MCF 10A (cell line): Measurements from ENCODE around the gene RPS5. TPM values are rescaled to one million over a fixed set of nuclear protein-coding genes. Genes with fewer than 3 reads are reported as not detected.
"Not testable (repeated sequence)": the region's sequence is repeated elsewhere in the genome, so short reads cannot be mapped to it uniquely, and the experiment has no call there.

Source experiments
- BruUV-seq: library from RNA; stranded (reverse); fragments of 400-500 nt; replicated peaks from 2 replicates; lab custom pipeline; 2021; lab: Mats Ljungman, UMichigan
- CTCF ChIA-PET: fragments of 300-600 bp; sonication (Branson Sonifier 250); formaldehyde crosslinking; extraction: SDS; loops from one replicate; lab custom pipeline; 2021; ENCODE audit warnings: antibody characterized with exemption, inconsistent platforms; lab: Yijun Ruan, JAX
- POLR2A ChIA-PET: fragments of 300-600, 350-650 bp; sonication (Branson Sonifier 250); formaldehyde crosslinking; extraction: SDS; loops from one replicate; lab custom pipeline; 2020; ENCODE audit warnings: antibody characterized with exemption, inconsistent platforms; lab: Yijun Ruan, JAX
- DNase-seq: peaks from one replicate; pipeline ENCODE4 v3.0.0-alpha.2; 2018; ENCODE audit not compliant: unreplicated experiment
- H3K27ac Mint-ChIP-seq: one replicate; pipeline ENCODE4 v1.8.0; 2022; ENCODE audit warnings: mild to moderate bottlenecking, low read depth, mixed read lengths; ENCODE audit not compliant: unreplicated experiment
- H3K27me3 Mint-ChIP-seq: one replicate; pipeline ENCODE4 v1.8.0; 2022; ENCODE audit warnings: mixed read lengths; ENCODE audit not compliant: insufficient read depth, unreplicated experiment
- H3K36me3 Mint-ChIP-seq: one replicate; pipeline ENCODE4 v1.8.0; 2022; ENCODE audit warnings: mild to moderate bottlenecking, moderate library complexity, mixed read lengths; ENCODE audit not compliant: insufficient read depth, unreplicated experiment
- H3K4me1 Mint-ChIP-seq: one replicate; pipeline ENCODE4 v1.8.0; 2022; ENCODE audit warnings: mixed read lengths; ENCODE audit not compliant: insufficient read depth, unreplicated experiment
- H3K4me3 Mint-ChIP-seq: one replicate; pipeline ENCODE4 v1.8.0; 2022; ENCODE audit warnings: mild to moderate bottlenecking, moderate library complexity, mixed read lengths; ENCODE audit not compliant: unreplicated experiment
- H3K9me3 Mint-ChIP-seq: one replicate; pipeline ENCODE4 v1.8.0; 2022; ENCODE audit warnings: mixed read lengths; ENCODE audit not compliant: unreplicated experiment
- intact Hi-C: fragments of 100-400 bp; cut with micrococcal nuclease; formaldehyde crosslinking; loops from 2 replicates; pipeline ENCODE4 v1.14.1; 2022
- total RNA-seq: library from RNA; stranded (reverse); gene quantifications from 2 replicates; pipeline ENCODE4 v1.2.3, GENCODE V29; 2022
- TF ChIP-seq, protein P1 (sequence below): fragments of 200-600 bp; IDR thresholded peaks from one replicate; pipeline ENCODE4 v1.8.0; 2022; ENCODE audit warnings: antibody characterized with exemption, mild to moderate bottlenecking; ENCODE audit not compliant: unreplicated experiment

RPS5 gene
- total RNA-seq, 1 experiment from 2014 or later: 1,779 TPM

DNA sequence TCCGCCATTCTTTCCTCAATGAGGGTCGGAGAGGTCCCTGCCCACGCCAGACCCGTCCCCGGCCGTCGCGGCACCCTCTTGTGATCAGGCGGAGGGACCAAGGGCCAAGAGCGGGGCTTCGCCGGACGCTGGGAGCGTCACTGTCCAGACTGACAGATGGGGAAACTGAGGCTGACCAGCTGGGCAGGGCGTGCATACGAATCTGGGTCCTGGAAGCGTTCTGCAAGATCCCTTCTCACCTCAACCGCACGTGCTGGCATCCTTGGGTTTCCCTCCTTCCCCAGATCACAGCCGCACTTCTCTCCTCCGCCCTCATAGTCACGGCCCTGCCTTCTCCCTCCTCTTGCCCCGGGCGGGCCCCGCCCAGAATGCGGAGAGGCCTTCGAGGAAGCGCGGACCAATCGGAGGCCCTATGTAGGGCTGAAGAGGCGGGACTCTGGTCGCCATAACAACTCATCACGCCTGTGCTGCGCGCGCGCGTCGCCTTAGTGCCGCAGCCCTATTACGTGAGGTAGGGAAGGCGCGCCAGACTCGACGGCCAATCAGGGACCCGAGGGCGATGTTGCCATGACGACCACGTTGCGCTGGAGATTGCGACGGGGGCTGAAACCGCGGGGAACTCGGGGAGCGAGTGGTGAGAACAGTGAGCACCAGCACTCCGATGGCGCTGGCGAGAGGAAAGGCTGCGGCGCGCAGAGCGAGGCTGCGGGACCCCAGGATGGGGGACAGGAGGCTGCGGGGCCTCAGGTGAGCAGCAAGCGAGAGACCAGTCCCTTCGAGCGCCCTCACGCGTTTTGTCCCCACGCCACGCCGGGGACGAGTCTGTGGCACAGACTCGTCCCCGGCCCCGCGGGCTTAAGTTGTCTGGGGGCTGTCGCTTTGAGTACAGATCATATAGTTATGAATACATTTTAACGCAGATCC is 14.1 kb downstream of the RPS5 start:
- peak overlapping the region; percentile 92 for H3K4me3 Mint-ChIP-seq
- no TSS peak for BruUV-seq
- POLR2A ChIA-PET: interaction anchor here (0.6 to 4.7 kb wide), 5 partner anchors 13 to 52 kb away, joined by 3 to 22 read pairs (median 4); partner anchors contain the start of genes RPS5, ZNF324B and ZNF497
- TF ChIP-seq, protein P1, sequence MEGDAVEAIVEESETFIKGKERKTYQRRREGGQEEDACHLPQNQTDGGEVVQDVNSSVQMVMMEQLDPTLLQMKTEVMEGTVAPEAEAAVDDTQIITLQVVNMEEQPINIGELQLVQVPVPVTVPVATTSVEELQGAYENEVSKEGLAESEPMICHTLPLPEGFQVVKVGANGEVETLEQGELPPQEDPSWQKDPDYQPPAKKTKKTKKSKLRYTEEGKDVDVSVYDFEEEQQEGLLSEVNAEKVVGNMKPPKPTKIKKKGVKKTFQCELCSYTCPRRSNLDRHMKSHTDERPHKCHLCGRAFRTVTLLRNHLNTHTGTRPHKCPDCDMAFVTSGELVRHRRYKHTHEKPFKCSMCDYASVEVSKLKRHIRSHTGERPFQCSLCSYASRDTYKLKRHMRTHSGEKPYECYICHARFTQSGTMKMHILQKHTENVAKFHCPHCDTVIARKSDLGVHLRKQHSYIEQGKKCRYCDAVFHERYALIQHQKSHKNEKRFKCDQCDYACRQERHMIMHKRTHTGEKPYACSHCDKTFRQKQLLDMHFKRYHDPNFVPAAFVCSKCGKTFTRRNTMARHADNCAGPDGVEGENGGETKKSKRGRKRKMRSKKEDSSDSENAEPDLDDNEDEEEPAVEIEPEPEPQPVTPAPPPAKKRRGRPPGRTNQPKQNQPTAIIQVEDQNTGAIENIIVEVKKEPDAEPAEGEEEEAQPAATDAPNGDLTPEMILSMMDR: no peak
- H3K9me3 Mint-ChIP-seq: no peaks in the 10 kb centered on the region
- CTCF ChIA-PET: interaction anchor here (1.3 to 2.1 kb wide), 2 partner anchors 13 to 113 kb away, joined by 5 to 7 read pairs; no protein-coding TSS in a partner anchor
- peak overlapping the region; percentile 95 for H3K27ac Mint-ChIP-seq
- H3K36me3 Mint-ChIP-seq: peaks cover 6% of the 10 kb centered on the region
- H3K27me3 Mint-ChIP-seq: no peaks in the 10 kb centered on the region
- peak; percentile 100 for DNase-seq
- H3K4me1 Mint-ChIP-seq: peaks cover 13% of the 10 kb centered on the region
- intact Hi-C loops: loop anchor here (1.0 kb wide), 1 partner anchor 20 kb away; the partner anchor contains the start of gene ZNF837

DNA sequence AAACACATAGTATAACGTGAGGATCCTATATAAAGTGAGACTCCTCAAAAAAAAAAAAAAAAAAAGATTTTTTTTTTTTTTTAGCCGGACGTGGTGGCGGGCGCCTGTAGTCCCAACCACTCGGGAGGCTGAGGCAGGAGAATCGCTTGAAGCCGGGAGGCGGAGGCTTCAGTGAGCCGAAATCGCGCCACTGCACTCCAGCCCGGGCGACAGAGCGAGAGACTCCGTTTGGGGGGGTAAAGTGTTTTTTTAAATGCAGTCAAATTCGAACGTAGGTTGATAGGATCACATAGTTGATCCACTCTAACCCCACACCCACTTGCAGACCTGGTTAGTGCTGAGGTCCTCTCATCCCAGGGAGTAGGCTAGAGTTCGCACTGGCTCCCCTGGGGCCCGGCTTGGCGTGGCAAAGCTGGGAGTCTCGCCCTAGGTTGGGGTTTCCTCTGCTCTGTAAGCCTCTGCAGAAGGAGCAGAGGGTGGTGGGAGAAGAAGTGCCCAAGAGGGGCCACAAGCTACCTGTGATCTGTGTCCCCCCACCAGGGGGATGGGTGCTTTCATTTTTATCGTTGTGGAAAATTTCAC is 14.9 kb downstream of the RPS5 start:
- intact Hi-C loops: loop anchor here (1.0 kb wide), 1 partner anchor 21 kb away; the partner anchor contains the start of gene ZNF837
- no peaks in the 10 kb centered on the region for H3K9me3 Mint-ChIP-seq
- no TSS peak for BruUV-seq
- peak overlapping the region; percentile 95 for H3K27ac Mint-ChIP-seq
- ChIA-PET POLR2A (interaction anchor here (0.6 to 4.7 kb wide), 6 partner anchors 13 to 72 kb away, joined by 3 to 22 read pairs (median 4); partner anchors contain the start of genes RPS5, ZNF324B and ZNF497), CTCF (interaction anchor here (0.9 to 2.1 kb wide), 2 partner anchors 25 to 112 kb away, joined by 3 to 7 read pairs; no protein-coding TSS in a partner anchor)
- H3K36me3 Mint-ChIP-seq: peaks cover 6% of the 10 kb centered on the region
- no peaks in the 10 kb centered on the region for H3K27me3 Mint-ChIP-seq
- H3K4me1 Mint-ChIP-seq: peaks cover 18% of the 10 kb centered on the region
- H3K4me3 Mint-ChIP-seq: peak overlapping the region; percentile 92
- TF ChIP-seq, protein P1: no peak
- DNase-seq: no peak

DNA sequence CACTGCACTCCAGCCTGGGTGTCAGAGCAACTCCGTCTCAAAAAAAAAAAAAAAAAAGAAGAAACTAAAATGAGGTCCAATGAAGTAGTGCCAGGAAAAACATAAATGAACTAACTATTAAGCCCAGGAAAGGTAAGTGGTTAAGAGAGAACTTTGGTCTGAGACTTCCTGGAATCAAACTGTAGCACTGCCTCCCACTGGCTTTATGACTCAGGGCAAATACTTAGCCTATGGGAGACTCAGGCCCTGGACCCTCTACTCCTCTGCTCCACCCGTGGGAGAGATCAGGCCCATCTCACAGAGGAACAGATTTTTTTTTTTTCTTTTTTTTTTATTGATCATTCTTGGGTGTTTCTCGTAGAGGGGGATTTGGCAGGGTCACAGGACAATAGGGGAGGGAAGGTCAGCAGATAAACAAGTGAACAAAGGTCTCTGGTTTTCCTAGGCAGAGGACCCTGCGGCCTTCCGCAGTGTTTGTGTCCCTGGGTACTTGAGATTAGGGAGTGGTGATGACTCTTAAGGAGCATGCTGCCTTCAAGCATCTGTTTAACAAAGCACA is 16.9 kb downstream of the RPS5 start:
- H3K4me3 Mint-ChIP-seq, H3K27me3 Mint-ChIP-seq, H3K9me3 Mint-ChIP-seq, intact Hi-C loops, H3K27ac Mint-ChIP-seq, DNase-seq, H3K36me3 Mint-ChIP-seq, BruUV-seq: not testable (repeated sequence)
- peaks cover 28% of the 10 kb centered on the region for H3K4me1 Mint-ChIP-seq
- ChIA-PET POLR2A (interaction anchor here (0.7 to 1.6 kb wide), 2 partner anchors 17 to 74 kb away, joined by 3 to 4 read pairs; partner anchors contain the start of gene RPS5), CTCF (interaction anchor here (1.0 kb wide), 1 partner anchor 60 kb away, joined by 3 read pairs; no protein-coding TSS in a partner anchor)
